OCI-LY7 (cell line): Measurements from ENCODE around the gene NKG7. TPM values are rescaled to one million over a fixed set of nuclear protein-coding genes. Genes with fewer than 3 reads are reported as not detected.
A peak's percentile ranks its signal among the peaks of the same experiment; 100 is the strongest.
"Not testable (repeated sequence)": the region's sequence is repeated elsewhere in the genome, so short reads cannot be mapped to it uniquely, and the experiment has no call there.

Experiments used
- BruUV-seq: library from RNA; stranded (reverse); fragments of 400-500 nt; replicated peaks from 2 replicates; lab custom pipeline; 2021; lab: Mats Ljungman, UMichigan
- CTCF ChIA-PET: fragments of 300-600 bp; sonication (Branson Sonifier 250); formaldehyde crosslinking; loops from one replicate; lab custom pipeline; 2022; ENCODE audit warnings: antibody characterized with exemption; ENCODE audit not compliant: unreplicated experiment; lab: Charles Lee
- POLR2A ChIA-PET: fragments of 300-600 bp; sonication (Branson Sonifier 250); formaldehyde crosslinking; loops from one replicate; lab custom pipeline; 2022; ENCODE audit warnings: antibody characterized with exemption; lab: Charles Lee
- DNase-seq: peaks from one replicate; pipeline ENCODE4 v3.0.0-alpha.2; 2015; ENCODE audit warnings: low spot score
- H2AFZ ChIP-seq: fragments of 200-600 bp; sonication (generic), shearing (Covaris generic); 2 replicates; pipeline ENCODE4 v1.6.1; 2014; ENCODE audit warnings: mild to moderate bottlenecking, antibody characterized with exemption, low read length, moderate library complexity
- H3K27ac ChIP-seq: fragments of 200-600 bp; sonication (generic); 2 replicates; pipeline ENCODE4 v1.5.1; 2014; ENCODE audit warnings: mixed run types, low read depth, mild to moderate bottlenecking, moderate library complexity, low read length, inconsistent platforms; ENCODE audit not compliant: poor library complexity, severe bottlenecking
- H3K36me3 ChIP-seq: fragments of 200-600 bp; sonication (generic); 2 replicates; pipeline ENCODE4 v1.6.1; 2014; ENCODE audit warnings: mild to moderate bottlenecking, antibody characterized with exemption, low read length, moderate library complexity, mixed read lengths; ENCODE audit not compliant: insufficient read depth
- H3K4me1 ChIP-seq: fragments of 200-600 bp; sonication (generic); 2 replicates; pipeline ENCODE4 v1.5.1; 2014; ENCODE audit warnings: mild to moderate bottlenecking, low read length; ENCODE audit not compliant: insufficient read depth, poor library complexity, severe bottlenecking
- H3K4me2 ChIP-seq: fragments of 200-600 bp; sonication (generic); 2 replicates; pipeline ENCODE4 v1.6.1; 2014; ENCODE audit warnings: mild to moderate bottlenecking, low read length
- H3K4me3 ChIP-seq: fragments of 200-600 bp; sonication (generic); 2 replicates; pipeline ENCODE4 v1.5.1; 2014; ENCODE audit warnings: mild to moderate bottlenecking, low read depth, low read length; ENCODE audit not compliant: poor library complexity, severe bottlenecking
- H3K79me2 ChIP-seq: fragments of 200-600 bp; sonication (generic); 2 replicates; pipeline ENCODE4 v1.6.1; 2016; ENCODE audit warnings: low read depth, mild to moderate bottlenecking, low read length, moderate library complexity, mixed read lengths; ENCODE audit not compliant: insufficient read depth
- H3K9me2 ChIP-seq: fragments of 200-600 bp; sonication (generic); 2 replicates; pipeline ENCODE4 v1.6.1; 2016; ENCODE audit warnings: mild to moderate bottlenecking, low read length, mixed read lengths; ENCODE audit not compliant: insufficient read depth
- H3K9me3 ChIP-seq: fragments of 200-600 bp; sonication (generic); 2 replicates; pipeline ENCODE4 v1.6.1; 2014; ENCODE audit warnings: mild to moderate bottlenecking, mixed run types, low read length, mixed read lengths
- H4K20me1 ChIP-seq: fragments of 200-600 bp; sonication (generic); 2 replicates; pipeline ENCODE4 v1.6.1; 2014; ENCODE audit warnings: mild to moderate bottlenecking, antibody characterized with exemption, low read length, moderate library complexity, mixed read lengths; ENCODE audit not compliant: insufficient read depth
- CTCF ChIP-seq: fragments of 200-600 bp; sonication (generic); conservative IDR thresholded peaks from 2 replicates; pipeline ENCODE4 v1.5.1; 2014; ENCODE audit warnings: mild to moderate bottlenecking, antibody characterized with exemption, low read length, moderate library complexity, mixed read lengths
- EZH2phosphoT487 ChIP-seq: fragments of 200-600 bp; sonication (generic); IDR thresholded peaks from 2 replicates; pipeline ENCODE4 v1.6.1; 2018; ENCODE audit warnings: low read depth, borderline replicate concordance, mild to moderate bottlenecking, mixed run types, antibody characterized with exemption, low read length, moderate library complexity, mixed read lengths
- intact Hi-C: fragments of 100-400 bp; cut with micrococcal nuclease; formaldehyde crosslinking; loops from one replicate; pipeline ENCODE4 v1.10.0; 2022; ENCODE audit not compliant: unreplicated experiment
- total RNA-seq, 2 experiments: library from RNA; depleted of rRNA in 1 of 2; stranded (reverse); fragments of >200 nt in 1 of 2; shearing (Covaris generic) in 1 of 2; gene quantifications; 2 replicates each; pipeline ENCODE4 v1.2.3, GENCODE V29; 2014 to 2022

The NKG7 gene
- total RNA-seq, 2 experiments from 2014 or later, result not detected

GRCh38 chr19:51417810-51418157, 45.3 kb upstream of the NKG7 start:
- DNase-seq, result peak; percentile 71
- peak overlapping the region; percentile 81 for H3K27ac ChIP-seq
- TF ChIP-seq CTCF (no peak), EZH2phosphoT487 (no peak)
- H2AFZ ChIP-seq, result peak overlapping the region; percentile 73; the same call in 1 of the 2 replicates
- peaks cover 25% of the 10 kb centered on the region; the same call in 1 of the 2 replicates for H3K36me3 ChIP-seq
- ChIA-PET POLR2A (interaction anchor here (0.6 to 1.8 kb wide), 7 partner anchors 10 to 653 kb away, joined by 3 to 11 read pairs (median 5); no protein-coding TSS in a partner anchor), CTCF (interaction anchor here (0.5 to 1.0 kb wide), 5 partner anchors 10 to 266 kb away, joined by 3 to 5 read pairs (median 3); partner anchors contain the start of gene ETFB)
- intact Hi-C loops, result loop anchor here (1.0 to 2.0 kb wide), 4 partner anchors 22 to 79 kb away; partner anchors contain the start of gene ETFB
- no peaks in the 10 kb centered on the region for H3K9me3 ChIP-seq
- H3K9me2 ChIP-seq, result no peaks in the 10 kb centered on the region
- H3K4me2 ChIP-seq, result peak overlapping the region; percentile 94
- H3K4me3 ChIP-seq, result peak overlapping the region; percentile 87
- H3K79me2 ChIP-seq, result peaks cover 13% of the 10 kb centered on the region; the same call in 1 of the 2 replicates
- no peaks in the 10 kb centered on the region for H4K20me1 ChIP-seq
- no TSS peak for BruUV-seq
- peaks cover 24% of the 10 kb centered on the region for H3K4me1 ChIP-seq

- Histone ChIP-seq H3K79me2 (peaks cover 13% of the 10 kb centered on the region; the same call in 1 of the 2 replicates), H3K36me3 (peaks cover 27% of the 10 kb centered on the region; the same call in 1 of the 2 replicates), H3K9me3 (no peaks in the 10 kb centered on the region), H3K4me1 (peaks cover 24% of the 10 kb centered on the region), H3K4me3 (peak within 1 kb of the TSS; percentile 87), H2AFZ (peak within 1 kb of the TSS; percentile 73; the same call in 1 of the 2 replicates), H3K4me2 (peak within 1 kb of the TSS; percentile 94), H3K9me2 (no peaks in the 10 kb centered on the region), H3K27ac (peak within 1 kb of the TSS; percentile 81), H4K20me1 (no peaks in the 10 kb centered on the region)
- DNase-seq, result peak; percentile 93
- ChIA-PET POLR2A (interaction anchor here (1.0 to 1.8 kb wide), 7 partner anchors 10 to 131 kb away, joined by 3 to 11 read pairs (median 4); no protein-coding TSS in a partner anchor), CTCF (interaction anchor here (0.5 to 1.0 kb wide), 5 partner anchors 10 to 266 kb away, joined by 3 to 5 read pairs (median 3); partner anchors contain the start of gene ETFB)
- TF ChIP-seq CTCF, result no peak
- no peak for TF ChIP-seq EZH2phosphoT487
- no TSS peak for BruUV-seq
- intact Hi-C loops, result loop anchor here (1.0 to 2.0 kb wide), 4 partner anchors 22 to 78 kb away; partner anchors contain the start of gene ETFB
Observed at GRCh38 chr19:51417107-51417809, 44.8 kb upstream of the NKG7 start, which contains the start of gene SIGLEC10. SIGLEC10 (minus strand) TSS chr19:51417642; CDS start chr19:51417581, 61 bp downstream.

- Histone ChIP-seq H3K4me2 (peak overlapping the region; percentile 94), H3K4me3 (peak overlapping the region; percentile 87), H3K27ac (peak overlapping the region; percentile 81), H3K79me2 (peaks cover 13% of the 10 kb centered on the region; the same call in 1 of the 2 replicates), H3K4me1 (peaks cover 24% of the 10 kb centered on the region), H2AFZ (peak overlapping the region; percentile 73; the same call in 1 of the 2 replicates), H3K36me3 (peaks cover 29% of the 10 kb centered on the region)
- intact Hi-C loops, result loop anchor here (2.0 kb wide), 2 partner anchors 50 to 78 kb away; partner anchors contain the start of gene ETFB
- H3K9me3 ChIP-seq, BruUV-seq, CTCF ChIA-PET, H4K20me1 ChIP-seq, H3K9me2 ChIP-seq, DNase-seq: not testable (repeated sequence)
- POLR2A ChIA-PET, result interaction anchor here (1.8 kb wide), 1 partner anchor 21 kb away, joined by 11 read pairs; no protein-coding TSS in a partner anchor
Observed at GRCh38 chr19:51416422-51416821, 44.0 kb upstream of the NKG7 start.
